ENCODE data around the gene MARK4. TPM values are rescaled to one million over a fixed set of nuclear protein-coding genes. Genes with fewer than 3 reads are reported as not detected.

MARK4 gene
- total and polyA plus RNA-seq, 4 donors, result 3.5 to 11.1 (median 6.1) TPM

DNA sequence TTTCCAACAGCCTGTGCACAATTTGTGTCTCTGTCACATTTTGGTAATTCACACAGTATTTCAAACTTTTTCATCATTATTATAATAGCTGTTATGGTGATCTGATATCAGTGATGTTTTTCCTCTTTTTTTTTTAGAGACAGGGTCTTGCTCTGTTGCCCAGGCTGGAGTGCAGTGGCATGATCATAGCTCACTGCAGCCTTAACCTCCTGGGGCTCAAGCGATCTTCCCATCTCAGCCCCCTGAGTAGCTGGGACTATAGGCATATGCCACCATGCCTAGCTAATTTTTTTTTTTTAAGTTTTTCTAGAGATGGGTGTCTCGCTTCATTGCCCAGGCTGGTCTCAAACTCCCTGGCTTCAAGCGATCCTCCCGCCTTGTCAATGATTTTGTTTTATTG, 5.8 kb downstream of the MARK4 start:
- TF ChIP-seq, protein P1, sequence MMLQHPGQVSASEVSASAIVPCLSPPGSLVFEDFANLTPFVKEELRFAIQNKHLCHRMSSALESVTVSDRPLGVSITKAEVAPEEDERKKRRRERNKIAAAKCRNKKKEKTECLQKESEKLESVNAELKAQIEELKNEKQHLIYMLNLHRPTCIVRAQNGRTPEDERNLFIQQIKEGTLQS (IDR thresholded peaks at IDR 0.05), result no peak
- TF ChIP-seq MAX (IDR thresholded peaks at IDR 0.05), result no peak
- no peak for TF ChIP-seq GABPA (IDR thresholded peaks at IDR 0.05 in 1 of 2, conservative IDR thresholded peaks at IDR 0.05 in 1 of 2)
- no peak for TF ChIP-seq SP1 (IDR thresholded peaks at IDR 0.05)
- TF ChIP-seq CTCF (IDR thresholded peaks at IDR 0.05; ENCODE audit: low read depth, low read length, missing input control), result no peak
- no peak for TF ChIP-seq EGR1 (IDR thresholded peaks at IDR 0.05; ENCODE audit: low read depth in 2 of 2)
- TF ChIP-seq RXRA (IDR thresholded peaks at IDR 0.05), result no peak
- TF ChIP-seq HNF4G (IDR thresholded peaks at IDR 0.05), result no peak
- TF ChIP-seq HNF4A (conservative IDR thresholded peaks at IDR 0.05), result no peak
- no peak for TF ChIP-seq FOXA1 (IDR thresholded peaks at IDR 0.05)
- TF ChIP-seq NR2F2 (IDR thresholded peaks at IDR 0.05), result no peak
- TF ChIP-seq RAD21 (IDR thresholded peaks at IDR 0.05), result no peak
- TF ChIP-seq REST (IDR thresholded peaks at IDR 0.05), result no peak
- no peak for TF ChIP-seq ZBTB33 (IDR thresholded peaks at IDR 0.05)
- no peak for TF ChIP-seq YY1 (IDR thresholded peaks at IDR 0.05)
- TF ChIP-seq TAF1 (conservative IDR thresholded peaks at IDR 0.05), result no peak
- TF ChIP-seq JUND (IDR thresholded peaks at IDR 0.05), result no peak
- H3K27me3 ChIP-seq (ENCODE audit: control insufficient read depth in 4 of 4, insufficient read depth in 4 of 4, low read length in 3 of 4), result no peaks in the 10 kb centered on the region
- no peak for DNase-seq (ENCODE audit: low spot score)
- H3K27ac ChIP-seq (ENCODE audit: low read depth in 1 of 2, low read length in 2 of 2), result no peak overlapping the region
- peaks cover 3 to 30% (median 26%) of the 10 kb centered on the region in 4 donors for H3K4me1 ChIP-seq (ENCODE audit: control insufficient read depth in 4 of 4, insufficient read depth in 4 of 4, low read length in 3 of 4)
- no peak overlapping the region for H3K4me3 ChIP-seq (ENCODE audit: low read depth in 1 of 3, low read length in 3 of 3)
- peaks cover 0 to 3% (median 0%) of the 10 kb centered on the region in 4 donors for H3K36me3 ChIP-seq (ENCODE audit: control insufficient read depth in 4 of 4, insufficient read depth in 3 of 4, low read depth in 1 of 4, low read length in 3 of 4)
- H3K9me3 ChIP-seq (ENCODE audit: control insufficient read depth in 4 of 4, low read length in 3 of 4), result no peaks in the 10 kb centered on the region
- 98% methylated on average over 4 of the region's 4 CpGs for WGBS
- no peak overlapping the region for H3K9ac ChIP-seq (ENCODE audit: low read depth in 1 of 2, low read length in 2 of 2)

All from liver (tissue), 9 donors.